GM18508 (cell line): Measurements from ENCODE around the gene LARGE1.

Experiments
- ATAC-seq: cut with Tn5 transposase; IDR thresholded peaks from one replicate; pipeline ENCODE4 v1.9.1; 2021; ENCODE audit warnings: moderate number of reproducible peaks; ENCODE audit not compliant: insufficient read depth, unreplicated experiment

The LARGE1 gene

DNA sequence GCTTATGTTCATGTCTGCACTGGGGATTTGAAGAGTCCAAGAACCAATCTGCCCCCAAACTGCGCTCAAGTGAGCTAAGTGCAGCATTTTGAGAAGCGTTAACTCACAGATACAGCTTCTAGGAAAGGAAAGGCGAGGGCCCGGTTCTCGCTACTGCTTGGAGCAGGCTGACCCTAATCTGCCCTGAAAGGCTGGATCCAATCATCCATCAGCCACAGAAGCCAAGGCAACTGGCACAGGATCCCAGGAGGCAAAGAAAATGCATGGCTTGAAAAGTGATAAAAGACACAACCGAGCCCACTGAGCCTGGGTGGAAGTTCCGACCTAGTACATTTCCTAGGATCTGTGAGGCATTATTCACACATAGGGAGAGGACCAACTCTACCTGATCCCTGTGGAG, 174.8 kb downstream of the LARGE1 start:
- no peak for ATAC-seq

DNA sequence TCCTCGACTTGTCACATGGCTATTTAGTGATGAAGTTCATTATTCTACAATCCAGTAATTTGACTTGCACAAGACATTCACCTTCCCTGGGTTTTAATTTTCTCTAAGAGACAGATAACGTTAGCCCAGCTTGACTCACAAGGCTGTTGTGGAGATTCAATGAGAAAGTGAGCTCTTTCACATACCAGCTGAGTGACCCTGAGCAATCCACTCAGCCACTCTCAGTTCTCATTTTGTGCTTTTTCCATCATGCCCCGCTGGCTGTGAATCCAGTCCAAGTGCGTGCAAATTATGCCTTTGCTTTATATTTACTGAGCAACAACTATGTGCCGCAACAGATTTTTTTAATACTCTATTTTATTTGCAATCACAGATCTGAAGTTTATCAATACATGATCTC, 176.5 kb downstream of the LARGE1 start:
- no peak for ATAC-seq

GRCh38 chr22:33741025-33741424, 179.3 kb downstream of the LARGE1 start:
- ATAC-seq: no peak

GRCh38 chr22:33739516-33739915, 180.8 kb downstream of the LARGE1 start:
- ATAC-seq: no peak

GRCh38 chr22:33737662-33738061, 182.6 kb downstream of the LARGE1 start:
- ATAC-seq: no peak

DNA sequence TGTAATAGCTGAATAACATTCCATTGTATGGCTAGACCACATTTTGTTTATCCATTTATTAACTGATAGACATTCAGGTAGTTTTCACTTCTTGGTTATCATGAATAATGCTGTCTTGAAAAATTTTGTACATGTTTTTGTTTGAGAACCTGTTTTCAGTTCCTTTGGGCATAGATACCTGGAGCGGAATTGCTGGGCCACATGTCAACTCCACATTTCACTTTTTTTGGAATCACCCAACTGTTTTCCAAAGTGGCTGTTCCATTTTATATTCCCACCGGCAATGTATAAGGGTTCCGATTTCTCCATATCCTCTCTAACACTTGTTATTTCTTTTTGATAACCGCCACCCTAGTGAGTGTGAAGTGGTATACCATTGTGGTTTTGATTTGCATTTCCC, 184.3 kb downstream of the LARGE1 start:
- no peak for ATAC-seq

GRCh38 chr22:33728847-33729246, 191.4 kb downstream of the LARGE1 start:
- ATAC-seq: no peak

DNA sequence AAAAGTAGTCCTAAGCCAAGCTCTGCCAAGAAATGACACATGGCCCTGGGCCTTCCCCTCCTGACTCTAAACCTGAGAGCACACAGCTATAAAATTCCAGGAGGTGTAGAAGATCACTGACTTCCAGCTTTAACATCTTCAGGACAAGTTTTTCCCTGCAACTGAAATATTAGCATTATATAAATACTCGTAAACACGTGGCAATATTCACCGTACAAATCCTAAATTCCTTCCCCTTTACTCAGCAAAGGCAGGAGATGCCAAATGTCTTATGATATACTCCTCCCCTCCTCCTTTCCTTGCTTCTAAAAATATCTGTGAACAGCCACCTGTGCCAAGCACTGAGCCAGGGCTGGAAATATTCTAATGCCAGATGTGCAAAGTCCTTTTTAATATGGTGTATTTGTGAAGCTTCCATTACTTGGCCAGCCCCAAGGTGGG, 194.0 kb downstream of the LARGE1 start:
- ATAC-seq: no peak

DNA sequence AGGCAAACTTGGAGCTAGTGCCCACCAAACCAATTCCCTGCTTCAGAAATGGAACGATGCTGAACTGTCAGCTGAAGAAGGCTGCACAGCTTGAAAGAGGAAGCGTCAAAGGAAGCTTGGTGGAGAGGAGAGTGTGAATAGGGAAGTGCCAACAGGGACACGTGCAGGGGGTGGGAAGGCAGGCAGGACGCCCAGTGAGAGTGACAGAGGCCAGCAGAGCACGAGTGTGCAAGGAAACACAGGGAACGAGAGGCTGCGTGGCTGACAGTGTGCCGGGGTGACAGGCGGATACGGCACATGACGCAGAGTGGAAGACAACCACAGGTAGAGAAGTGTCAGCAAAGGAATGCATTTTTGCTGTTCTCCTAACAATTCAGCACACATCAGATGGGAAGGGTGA, 196.4 kb downstream of the LARGE1 start:
- no peak for ATAC-seq

GRCh38 chr22:33722816-33723215, 197.5 kb downstream of the LARGE1 start:
- ATAC-seq: no peak

GRCh38 chr22:33720166-33720878, 200.0 kb downstream of the LARGE1 start:
- ATAC-seq: no peak

- ATAC-seq: no peak
These were observed 202.4 kb downstream of the LARGE1 start for GRCh38 chr22:33717694-33718396.

GRCh38 chr22:33715237-33715985, 204.9 kb downstream of the LARGE1 start:
- no peak for ATAC-seq

DNA sequence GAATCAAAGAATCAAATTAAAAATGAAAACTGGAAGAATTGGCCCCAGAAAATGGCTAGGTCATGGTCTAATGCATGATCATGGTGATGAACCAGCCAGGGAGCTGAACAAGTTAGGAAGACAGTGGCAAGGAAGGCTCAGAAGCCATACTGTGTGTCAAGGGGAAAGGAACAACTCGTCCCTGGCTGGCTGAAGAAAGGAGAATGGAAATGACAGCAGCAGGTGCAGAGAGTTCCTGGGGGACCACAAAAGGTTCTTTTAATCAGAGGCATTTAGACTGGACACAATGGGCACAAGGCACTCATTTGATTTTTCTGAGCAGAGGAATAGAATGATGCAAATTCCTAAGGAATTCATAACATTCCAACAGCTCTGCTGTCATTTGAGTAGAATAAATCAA, 209.9 kb downstream of the LARGE1 start:
- ATAC-seq: no peak

DNA sequence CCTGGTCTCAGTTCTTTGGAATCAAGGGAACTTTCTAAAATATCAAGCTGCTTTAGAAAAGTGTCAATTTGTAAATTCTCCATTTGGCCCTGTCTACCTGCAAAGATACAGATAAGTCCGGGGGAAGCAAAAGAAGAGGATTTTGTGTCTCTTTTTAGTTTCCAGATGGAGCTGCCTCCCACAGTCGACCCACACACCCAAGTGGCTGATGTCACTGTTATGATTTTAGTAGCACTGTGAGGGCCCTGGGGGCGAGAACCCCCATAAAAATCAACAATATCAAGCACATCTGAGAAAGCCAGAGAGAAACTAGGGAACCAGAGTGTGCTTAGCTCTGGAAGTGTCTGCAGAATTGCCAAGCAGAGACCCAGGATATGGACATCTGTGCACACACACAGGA, 212.7 kb downstream of the LARGE1 start:
- ATAC-seq: no peak

- no peak for ATAC-seq
These were observed 214.2 kb downstream of the LARGE1 start for GRCh38 chr22:33706100-33706499.

- ATAC-seq: no peak
These were observed 221.1 kb downstream of the LARGE1 start for GRCh38 chr22:33699176-33699575.

DNA sequence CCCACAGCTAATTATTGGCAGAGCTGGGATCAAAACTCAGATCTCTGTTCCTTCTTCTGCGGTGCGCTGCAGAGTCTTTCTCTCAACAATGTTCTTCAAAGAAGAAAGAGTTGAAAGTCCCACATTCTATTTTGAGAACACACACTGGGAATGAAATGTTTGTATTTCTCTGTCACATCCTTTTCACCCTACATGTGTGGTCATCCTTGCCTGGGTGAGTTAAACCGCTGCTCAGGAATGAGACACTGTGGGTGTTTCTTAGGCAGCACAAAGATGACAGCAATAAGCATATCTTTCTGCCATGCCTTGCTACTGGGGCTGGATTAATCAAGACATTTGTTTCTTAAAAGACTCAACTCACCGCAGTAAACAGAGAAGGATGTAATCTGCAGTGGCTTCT, 222.6 kb downstream of the LARGE1 start:
- no peak for ATAC-seq

- ATAC-seq: no peak
These were observed 229.1 kb downstream of the LARGE1 start for GRCh38 chr22:33691057-33691630.

DNA sequence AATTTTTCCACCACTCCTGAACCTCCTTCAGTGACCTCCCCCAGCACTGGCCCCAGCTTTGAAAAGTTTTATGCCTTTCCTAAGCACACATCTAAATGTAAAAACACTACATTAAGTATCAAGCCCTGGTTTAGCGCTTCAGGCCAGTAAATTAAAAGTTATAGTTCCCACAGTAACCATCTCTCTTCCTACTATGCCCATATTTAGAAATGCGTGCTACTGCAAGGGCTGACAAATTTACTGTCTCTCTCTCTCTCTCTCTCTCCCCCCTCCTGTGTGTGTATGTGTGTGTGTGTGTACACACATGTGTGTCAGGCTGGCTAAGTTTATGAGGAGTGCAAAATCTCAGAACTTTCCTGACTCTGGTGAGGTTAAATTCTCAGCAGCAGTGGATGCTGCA, 231.4 kb downstream of the LARGE1 start:
- no peak for ATAC-seq

DNA sequence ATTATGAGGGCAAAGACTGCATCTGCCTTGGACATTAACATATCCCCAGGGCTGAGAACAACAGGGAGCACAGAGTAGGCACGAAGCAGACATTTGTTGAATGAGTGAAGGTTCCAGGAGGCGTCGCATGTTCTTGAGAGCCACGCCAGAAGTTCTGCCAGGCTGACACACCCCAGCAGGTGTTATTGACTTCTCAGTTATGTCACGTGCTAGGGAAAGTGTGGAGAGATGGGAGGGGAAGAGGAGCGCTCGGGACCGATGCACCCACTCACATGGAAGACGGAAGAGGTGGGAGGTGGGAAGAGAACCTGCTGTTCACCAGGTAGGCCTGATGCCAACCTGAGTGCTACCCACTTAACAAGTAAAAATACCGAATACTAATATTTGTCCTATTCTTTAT, 232.8 kb downstream of the LARGE1 start:
- no peak for ATAC-seq
